Suprapubic skin (tissue), 4 donors: ENCODE measurements around the gene TP53BP2. TPM values are rescaled to one million over a fixed set of nuclear protein-coding genes. Genes with fewer than 3 reads are reported as not detected.
"Not testable (repeated sequence)": the region's sequence is repeated elsewhere in the genome, so short reads cannot be mapped to it uniquely, and the experiment has no call there.

Source experiments
- DNase-seq, 2 donors: peaks; one replicate each; pipeline ENCODE4 v3.0.0-alpha.2; 2019; ENCODE audit warnings: low spot score in 2 of 2
- H3K27ac ChIP-seq: fragments of 200-600 bp; sonication (generic); one replicate; pipeline ENCODE4 v1.5.1; 2019
- H3K27me3 ChIP-seq: fragments of 200-600 bp; sonication (generic); one replicate; pipeline ENCODE4 v1.5.1; 2019
- H3K36me3 ChIP-seq: fragments of 200-600 bp; sonication (generic); one replicate; pipeline ENCODE4 v1.5.1; 2019
- H3K4me1 ChIP-seq: fragments of 200-600 bp; sonication (generic); one replicate; pipeline ENCODE4 v1.5.1; 2019
- H3K4me3 ChIP-seq: fragments of 200-600 bp; sonication (generic); one replicate; pipeline ENCODE4 v1.5.1; 2019; ENCODE audit warnings: mild to moderate bottlenecking
- H3K9me3 ChIP-seq: fragments of 200-600 bp; sonication (generic); one replicate; pipeline ENCODE4 v1.5.1; 2019
- EP300 ChIP-seq: sonication (generic); formaldehyde crosslinking; IDR thresholded peaks from one replicate; pipeline ENCODE4 v1.6.1; 2017; ENCODE audit warnings: antibody characterized with exemption
- POLR2A ChIP-seq, 2 donors: fragments of 450-650 bp; IDR thresholded peaks; one replicate each; pipeline ENCODE4 v1.6.1; 2017; ENCODE audit warnings: antibody characterized with exemption in 2 of 2, mild to moderate bottlenecking in 2 of 2, moderate library complexity in 2 of 2
- POLR2AphosphoS5 ChIP-seq, 3 donors: sonication (generic); formaldehyde crosslinking; IDR thresholded peaks; one replicate each; pipeline ENCODE4 v1.6.1; 2017; ENCODE audit warnings: antibody characterized with exemption in 3 of 3
- WGBS: methylation state at CpG from one replicate; pipeline ENCODE4 v1.1.5; 2018; 5-methylcytosine and 5-hydroxymethylcytosine counted together
- total RNA-seq, 4 donors: library from RNA; depleted of rRNA; stranded (reverse); fragments of >200 nt; gene quantifications; one replicate each; pipeline ENCODE4 v1.1.0, GENCODE V29; 2016
- TF ChIP-seq, protein P1 (sequence below), 2 donors: fragments of 200-600 bp in 1 of 2; fragments of 450-650 bp in 1 of 2; sonication (generic) in 1 of 2; IDR thresholded peaks; one replicate each; pipeline ENCODE4 v1.5.1; 2016 to 2019; ENCODE audit warnings: antibody characterized with exemption in 2 of 2, mild to moderate bottlenecking in 1 of 2, moderate library complexity in 1 of 2

TP53BP2 gene
- total RNA-seq, 4 donors from 2014 or later = 33.2 to 80.5 (median 55.8) TPM

- WGBS = 81% methylated on average over 5 of the region's 5 CpGs
These were observed 26.7 kb upstream of the TP53BP2 start for GRCh38 chr1:223872308-223872901.

GRCh38 chr1:223870617-223871574, 25.1 kb upstream of the TP53BP2 start:
- Histone ChIP-seq H3K4me3 (no peak overlapping the region), H3K4me1 (peaks cover 10% of the 10 kb centered on the region), H3K36me3 (no peaks in the 10 kb centered on the region), H3K9me3 (no peaks in the 10 kb centered on the region), H3K27ac (no peak overlapping the region), H3K27me3 (no peaks in the 10 kb centered on the region)
- TF ChIP-seq POLR2A (IDR thresholded peaks at IDR 0.05) (no peak), EP300 (no peak), POLR2AphosphoS5 (IDR thresholded peaks at IDR 0.05) (no peak)
- TF ChIP-seq, protein P1, sequence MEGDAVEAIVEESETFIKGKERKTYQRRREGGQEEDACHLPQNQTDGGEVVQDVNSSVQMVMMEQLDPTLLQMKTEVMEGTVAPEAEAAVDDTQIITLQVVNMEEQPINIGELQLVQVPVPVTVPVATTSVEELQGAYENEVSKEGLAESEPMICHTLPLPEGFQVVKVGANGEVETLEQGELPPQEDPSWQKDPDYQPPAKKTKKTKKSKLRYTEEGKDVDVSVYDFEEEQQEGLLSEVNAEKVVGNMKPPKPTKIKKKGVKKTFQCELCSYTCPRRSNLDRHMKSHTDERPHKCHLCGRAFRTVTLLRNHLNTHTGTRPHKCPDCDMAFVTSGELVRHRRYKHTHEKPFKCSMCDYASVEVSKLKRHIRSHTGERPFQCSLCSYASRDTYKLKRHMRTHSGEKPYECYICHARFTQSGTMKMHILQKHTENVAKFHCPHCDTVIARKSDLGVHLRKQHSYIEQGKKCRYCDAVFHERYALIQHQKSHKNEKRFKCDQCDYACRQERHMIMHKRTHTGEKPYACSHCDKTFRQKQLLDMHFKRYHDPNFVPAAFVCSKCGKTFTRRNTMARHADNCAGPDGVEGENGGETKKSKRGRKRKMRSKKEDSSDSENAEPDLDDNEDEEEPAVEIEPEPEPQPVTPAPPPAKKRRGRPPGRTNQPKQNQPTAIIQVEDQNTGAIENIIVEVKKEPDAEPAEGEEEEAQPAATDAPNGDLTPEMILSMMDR (IDR thresholded peaks at IDR 0.05) = no peak
- no peak for DNase-seq
- WGBS = 83% methylated on average over 8 of the region's 14 CpGs

More at GRCh38 chr1:223872308-223872901, 26.7 kb upstream of the TP53BP2 start:
- H3K4me1 ChIP-seq = peaks cover 10% of the 10 kb centered on the region
- H3K27me3 ChIP-seq = no peaks in the 10 kb centered on the region
- H3K9me3 ChIP-seq = no peaks in the 10 kb centered on the region
- TF ChIP-seq EP300 (no peak), POLR2A (IDR thresholded peaks at IDR 0.05) (no peak), POLR2AphosphoS5 (IDR thresholded peaks at IDR 0.05) (no peak)
- TF ChIP-seq, protein P1 (IDR thresholded peaks at IDR 0.05) = no peak
- peak overlapping the region; percentile 25 for H3K27ac ChIP-seq
- H3K4me3 ChIP-seq = no peak overlapping the region
- no peaks in the 10 kb centered on the region for H3K36me3 ChIP-seq
- DNase-seq = no peak

DNA sequence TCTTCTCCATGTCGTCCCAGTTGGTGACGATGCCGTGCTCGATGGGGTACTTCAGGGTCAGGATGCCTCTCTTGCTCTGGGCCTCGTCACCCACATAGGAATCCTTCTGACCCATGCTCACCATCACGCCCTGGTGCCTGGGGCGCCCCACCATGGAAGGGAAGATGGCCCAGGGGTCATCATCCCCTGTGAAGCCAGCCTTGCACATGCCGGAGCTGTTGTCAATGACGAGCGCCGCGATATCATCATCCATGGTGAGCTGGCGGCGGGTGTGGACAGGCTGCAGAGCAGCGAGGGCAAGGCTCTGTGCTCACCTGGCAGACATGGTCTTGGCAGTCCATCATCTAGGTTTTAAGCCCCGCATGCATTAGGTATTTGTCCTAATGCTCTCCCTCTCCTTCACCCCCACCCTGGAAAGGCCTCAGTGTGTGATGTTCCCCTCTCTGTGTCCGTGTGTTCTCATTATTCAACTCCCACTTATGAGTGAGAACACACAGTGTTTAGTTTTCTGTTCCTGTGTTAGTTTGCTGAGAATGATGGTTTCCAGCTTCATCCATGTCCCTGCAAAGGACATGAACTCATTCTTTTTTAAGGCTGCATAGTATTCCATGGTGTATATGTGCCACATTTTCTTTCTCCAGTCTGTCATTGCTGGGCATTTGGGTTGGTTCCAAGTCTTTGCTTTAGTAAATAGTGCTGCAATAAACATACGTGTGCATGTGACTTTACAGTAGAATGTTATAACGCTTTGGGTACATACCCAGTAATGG, 19.0 kb upstream of the TP53BP2 start:
- not testable (repeated sequence) for H3K9me3 ChIP-seq, H3K27me3 ChIP-seq, DNase-seq, H3K27ac ChIP-seq, H3K4me1 ChIP-seq, H3K4me3 ChIP-seq, H3K36me3 ChIP-seq
- 95% methylated on average over 17 of the region's 19 CpGs for WGBS

DNA sequence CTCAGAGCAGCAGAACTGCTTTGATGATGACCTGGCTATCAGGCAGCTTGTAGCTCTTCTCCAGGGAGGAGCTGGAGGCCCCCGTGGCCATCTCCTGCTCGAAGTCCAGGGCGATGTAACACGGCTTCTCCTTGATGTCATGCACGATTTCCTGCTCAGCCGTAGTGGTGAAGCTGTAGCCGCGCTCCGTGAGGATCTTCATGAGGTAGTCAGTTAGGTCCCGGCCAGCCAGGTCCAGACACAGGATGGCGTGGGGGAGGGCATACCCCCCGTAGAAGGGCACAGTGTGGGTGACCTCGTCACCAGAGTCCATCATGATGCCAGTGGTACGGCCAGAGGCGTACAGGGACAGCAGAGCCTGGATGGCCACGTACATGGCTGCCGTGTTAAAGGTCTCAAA, 18.3 kb upstream of the TP53BP2 start:
- Histone ChIP-seq H3K27me3 (no peaks in the 10 kb centered on the region), H3K27ac (no peak overlapping the region), H3K36me3 (no peaks in the 10 kb centered on the region), H3K9me3 (no peaks in the 10 kb centered on the region), H3K4me3 (no peak overlapping the region), H3K4me1 (no peaks in the 10 kb centered on the region)
- WGBS = 86% methylated on average over 15 of the region's 17 CpGs
- DNase-seq = no peak
- no peak for TF ChIP-seq EP300
- TF ChIP-seq, protein P1 (IDR thresholded peaks at IDR 0.05) = no peak
- no peak for TF ChIP-seq POLR2AphosphoS5 (IDR thresholded peaks at IDR 0.05)
- no peak for TF ChIP-seq POLR2A (IDR thresholded peaks at IDR 0.05)

DNA sequence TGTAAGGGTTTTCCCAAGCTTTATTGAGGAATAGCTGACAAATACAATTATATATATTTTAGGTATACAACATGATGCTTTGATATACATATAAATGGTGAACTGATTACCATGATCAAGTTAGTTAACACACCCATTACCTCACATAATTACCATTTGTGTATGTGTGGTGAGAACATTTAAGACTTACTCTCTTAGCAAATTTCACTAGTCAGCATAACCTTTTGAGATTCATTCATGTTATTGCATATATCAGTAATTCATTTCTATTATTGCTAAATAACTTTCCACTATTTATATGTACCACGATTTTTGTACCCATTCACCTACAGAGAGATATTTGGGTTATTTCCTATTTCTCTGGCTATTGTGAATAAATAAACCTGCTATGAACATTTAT, 16.2 kb upstream of the TP53BP2 start:
- TF ChIP-seq POLR2AphosphoS5 (IDR thresholded peaks at IDR 0.05) (no peak), POLR2A (IDR thresholded peaks at IDR 0.05) (no peak), EP300 (no peak)
- TF ChIP-seq, protein P1 (IDR thresholded peaks at IDR 0.05) = no peak
- Histone ChIP-seq H3K27ac (no peak overlapping the region), H3K4me1 (no peaks in the 10 kb centered on the region), H3K9me3 (no peaks in the 10 kb centered on the region), H3K36me3 (no peaks in the 10 kb centered on the region), H3K4me3 (no peak overlapping the region), H3K27me3 (no peaks in the 10 kb centered on the region)
- WGBS = 90% methylated on average over 1 of the region's 1 CpG
- no peak for DNase-seq
